Progenitor cell of endocrine pancreas (in vitro differentiated cells): ENCODE data around the gene HPCAL1. TPM values are rescaled to one million over a fixed set of nuclear protein-coding genes. Genes with fewer than 3 reads are reported as not detected.

Source experiments
- DNase-seq: peaks from one replicate; pipeline ENCODE4 v3.0.0; 2021; ENCODE audit warnings: low spot score; ENCODE audit not compliant: unreplicated experiment
- H3K27ac Mint-ChIP-seq: 2 replicates; pipeline ENCODE4 v1.8.0; 2021; ENCODE audit warnings: mild to moderate bottlenecking, moderate library complexity, mixed read lengths
- H3K27me3 Mint-ChIP-seq: 2 replicates; pipeline ENCODE4 v1.8.0; 2021; ENCODE audit warnings: mixed read lengths
- H3K36me3 Mint-ChIP-seq: 2 replicates; pipeline ENCODE4 v1.8.0; 2022; ENCODE audit warnings: mixed read lengths; ENCODE audit not compliant: insufficient read depth
- H3K4me1 Mint-ChIP-seq: 2 replicates; pipeline ENCODE4 v1.8.0; 2021; ENCODE audit warnings: low read depth, mixed read lengths
- H3K4me3 Mint-ChIP-seq: 2 replicates; pipeline ENCODE4 v1.8.0; 2021; ENCODE audit warnings: low read depth, mild to moderate bottlenecking, moderate library complexity, mixed read lengths
- H3K9me3 Mint-ChIP-seq: 2 replicates; pipeline ENCODE4 v1.8.0; 2021; ENCODE audit warnings: low read depth, mixed read lengths
- total RNA-seq: library from RNA; stranded (reverse); gene quantifications from 2 replicates; pipeline ENCODE4 v1.2.1, GENCODE V29; 2021
- TF ChIP-seq, protein P1 (sequence below): fragments of 200-600 bp; sonication (generic); IDR thresholded peaks from one replicate; pipeline ENCODE4 v1.5.0; 2021; ENCODE audit warnings: antibody characterized with exemption, mild to moderate bottlenecking; ENCODE audit not compliant: unreplicated experiment

The HPCAL1 gene
- total RNA-seq, 1 donor from 2014 or later, result 16.5 TPM

- no peak overlapping the region for H3K27ac Mint-ChIP-seq
- no peak overlapping the region for H3K4me3 Mint-ChIP-seq
- H3K27me3 Mint-ChIP-seq, result no peaks in the 10 kb centered on the region
- no peaks in the 10 kb centered on the region for H3K9me3 Mint-ChIP-seq
- TF ChIP-seq, protein P1, sequence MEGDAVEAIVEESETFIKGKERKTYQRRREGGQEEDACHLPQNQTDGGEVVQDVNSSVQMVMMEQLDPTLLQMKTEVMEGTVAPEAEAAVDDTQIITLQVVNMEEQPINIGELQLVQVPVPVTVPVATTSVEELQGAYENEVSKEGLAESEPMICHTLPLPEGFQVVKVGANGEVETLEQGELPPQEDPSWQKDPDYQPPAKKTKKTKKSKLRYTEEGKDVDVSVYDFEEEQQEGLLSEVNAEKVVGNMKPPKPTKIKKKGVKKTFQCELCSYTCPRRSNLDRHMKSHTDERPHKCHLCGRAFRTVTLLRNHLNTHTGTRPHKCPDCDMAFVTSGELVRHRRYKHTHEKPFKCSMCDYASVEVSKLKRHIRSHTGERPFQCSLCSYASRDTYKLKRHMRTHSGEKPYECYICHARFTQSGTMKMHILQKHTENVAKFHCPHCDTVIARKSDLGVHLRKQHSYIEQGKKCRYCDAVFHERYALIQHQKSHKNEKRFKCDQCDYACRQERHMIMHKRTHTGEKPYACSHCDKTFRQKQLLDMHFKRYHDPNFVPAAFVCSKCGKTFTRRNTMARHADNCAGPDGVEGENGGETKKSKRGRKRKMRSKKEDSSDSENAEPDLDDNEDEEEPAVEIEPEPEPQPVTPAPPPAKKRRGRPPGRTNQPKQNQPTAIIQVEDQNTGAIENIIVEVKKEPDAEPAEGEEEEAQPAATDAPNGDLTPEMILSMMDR, result no peak
- DNase-seq, result no peak
- H3K4me1 Mint-ChIP-seq, result peaks cover 28% of the 10 kb centered on the region
- no peaks in the 10 kb centered on the region for H3K36me3 Mint-ChIP-seq
Measured at GRCh38 chr2:10370895-10371294, 68.2 kb downstream of the HPCAL1 start.

DNA sequence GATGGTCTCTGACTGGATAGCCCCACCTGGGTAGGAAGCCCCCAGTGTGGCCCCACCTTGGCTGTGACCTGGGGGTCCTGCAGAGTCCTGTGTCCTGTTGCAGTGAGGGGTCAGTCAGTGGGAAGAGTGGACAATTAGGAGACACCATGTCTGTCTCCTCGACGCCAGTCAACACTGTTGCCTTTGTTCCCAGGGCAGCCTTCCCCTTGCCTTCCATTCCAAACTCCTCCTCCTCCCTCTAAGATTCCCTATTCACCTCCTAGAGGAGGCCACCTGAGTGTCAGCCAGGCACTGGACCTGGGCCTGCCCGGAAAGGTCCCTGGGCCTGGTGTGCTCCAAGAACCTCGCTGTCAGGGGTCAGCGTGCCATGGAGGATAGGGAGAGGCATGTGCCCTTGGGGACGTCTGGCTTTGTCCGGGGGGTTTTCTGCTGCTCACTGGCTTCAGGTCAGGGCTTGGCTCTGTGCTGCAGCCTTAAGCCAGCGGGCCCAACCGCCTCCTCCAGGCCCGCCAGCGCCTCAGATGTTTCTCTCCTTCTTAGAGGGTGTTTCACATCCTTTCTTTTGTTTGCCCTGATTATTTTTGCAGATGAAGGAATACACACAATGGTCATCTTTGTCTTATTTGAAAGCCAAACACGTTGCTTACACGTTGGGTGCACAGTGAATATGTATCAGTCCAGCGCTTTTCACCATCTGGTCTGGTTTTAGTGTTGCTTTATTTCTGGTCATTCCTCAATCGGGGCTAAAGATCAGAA lies 68.9 kb downstream of the HPCAL1 start:
- peak overlapping the region; percentile 8 for H3K27ac Mint-ChIP-seq

GRCh38 chr2:10372203-10372861 lies 69.6 kb downstream of the HPCAL1 start:
- TF ChIP-seq, protein P1, result no peak
- Mint-ChIP-seq H3K36me3 (no peaks in the 10 kb centered on the region), H3K9me3 (no peaks in the 10 kb centered on the region), H3K27me3 (no peaks in the 10 kb centered on the region), H3K27ac (peak overlapping the region; percentile 8), H3K4me1 (peaks cover 28% of the 10 kb centered on the region), H3K4me3 (no peak overlapping the region)
- no peak for DNase-seq

More for the DNA sequence above, 68.9 kb downstream of the HPCAL1 start:
- H3K4me3 Mint-ChIP-seq, result no peak overlapping the region
- TF ChIP-seq, protein P1, result no peak
- no peaks in the 10 kb centered on the region for H3K9me3 Mint-ChIP-seq
- no peak for DNase-seq
- peaks cover 28% of the 10 kb centered on the region for H3K4me1 Mint-ChIP-seq
- H3K27me3 Mint-ChIP-seq, result no peaks in the 10 kb centered on the region
- H3K36me3 Mint-ChIP-seq, result no peaks in the 10 kb centered on the region

DNA sequence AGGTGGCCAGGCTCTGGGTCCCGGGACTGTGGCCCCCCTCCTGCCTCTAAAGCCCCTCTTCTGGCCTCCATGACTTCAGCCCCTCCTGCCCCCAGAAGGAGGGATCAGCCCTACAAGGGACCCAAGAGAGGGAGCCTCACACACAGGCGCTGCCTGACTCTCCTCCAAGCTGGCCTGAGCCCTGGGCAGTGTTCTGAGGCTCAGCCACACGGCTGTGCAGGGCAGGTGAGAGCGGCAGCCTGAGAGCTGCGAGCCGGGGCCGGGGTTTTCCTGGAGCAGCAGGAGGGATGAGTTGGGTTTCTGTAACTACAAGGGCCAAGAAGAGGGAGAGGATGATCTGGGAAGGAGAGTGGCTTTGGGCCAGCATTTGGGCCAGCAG lies 70.1 kb downstream of the HPCAL1 start:
- Mint-ChIP-seq H3K9me3 (no peaks in the 10 kb centered on the region), H3K36me3 (no peaks in the 10 kb centered on the region), H3K4me3 (no peak overlapping the region), H3K27me3 (no peaks in the 10 kb centered on the region), H3K4me1 (peaks cover 27% of the 10 kb centered on the region), H3K27ac (no peak overlapping the region)
- TF ChIP-seq, protein P1, result no peak
- DNase-seq, result no peak

DNA sequence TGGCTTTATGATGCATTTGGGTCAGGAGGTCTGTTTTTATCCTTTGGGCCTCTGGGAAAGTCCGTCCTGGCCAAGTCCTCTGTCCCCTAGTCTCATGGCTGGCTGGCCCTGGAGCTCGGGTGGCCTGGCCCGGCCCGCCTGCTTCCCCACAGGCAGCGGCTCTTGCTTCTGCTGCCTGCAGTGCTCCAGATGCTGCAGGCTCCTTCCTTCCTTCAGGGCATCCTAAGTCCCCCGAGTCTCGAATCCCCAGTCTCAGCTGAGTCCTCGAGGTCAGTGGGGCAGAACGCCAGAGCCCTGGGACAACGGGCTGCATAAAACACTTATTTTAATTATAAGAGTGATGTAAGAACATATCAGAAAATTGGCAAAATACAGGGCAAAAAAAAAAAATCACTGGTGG lies 71.2 kb downstream of the HPCAL1 start:
- DNase-seq, result no peak
- Mint-ChIP-seq H3K4me1 (peaks cover 18% of the 10 kb centered on the region), H3K27me3 (no peaks in the 10 kb centered on the region), H3K27ac (no peak overlapping the region), H3K9me3 (no peaks in the 10 kb centered on the region), H3K4me3 (no peak overlapping the region), H3K36me3 (no peaks in the 10 kb centered on the region)
- TF ChIP-seq, protein P1, result no peak
